Stomach (tissue), 9 donors: ENCODE results near the gene ZNF679. TPM values are rescaled to one million over a fixed set of nuclear protein-coding genes. Genes with fewer than 3 reads are reported as not detected.

Experiments
- DNase-seq, 2 donors: peaks; one replicate each; pipeline versions ENCODE4 v3.0.0 to v3.0.0-alpha.2; 2013 to 2019
- H3K27ac ChIP-seq, 5 donors: fragments of 200-600 bp in 4 of 5; sonication (generic) in 4 of 5; one replicate each; pipeline ENCODE4 v1.5.1; 2013 to 2019; ENCODE audit warnings: mild to moderate bottlenecking in 1 of 5, moderate library complexity in 1 of 5
- H3K27me3 ChIP-seq, 3 donors: fragments of 200-600 bp; sonication (generic); one replicate each; pipeline ENCODE4 v1.5.1; 2017 to 2019; ENCODE audit warnings: mixed run types in 1 of 3
- H3K36me3 ChIP-seq, 4 donors: fragments of 200-600 bp; sonication (generic); 1 replicate in 3 of 4; 2 replicates in 1 of 4; pipeline ENCODE4 v1.5.1; 2016 to 2019
- H3K4me1 ChIP-seq, 4 donors: fragments of 200-600 bp; sonication (generic); one replicate each; pipeline ENCODE4 v1.5.1; 2016 to 2019
- H3K4me3 ChIP-seq, 4 donors: fragments of 200-600 bp; sonication (generic) in 3 of 4; one replicate each; pipeline ENCODE4 v1.5.1; 2016 to 2019; ENCODE audit warnings: mild to moderate bottlenecking in 1 of 4
- H3K9me3 ChIP-seq, 4 donors: fragments of 200-600 bp; sonication (generic); one replicate each; pipeline ENCODE4 v1.5.1; 2016 to 2019
- CTCF ChIP-seq, 7 experiments: fragments of 450-650 bp in 4 of 7; fragments of 200-600 bp in 3 of 7; sonication (generic) in 3 of 7; IDR thresholded peaks; one replicate each; pipeline ENCODE4 v1.5.1; 2016 to 2019; ENCODE audit warnings: antibody characterized with exemption in 7 of 7, control low read depth in 2 of 7, mild to moderate bottlenecking in 1 of 7
- EP300 ChIP-seq: sonication (generic); formaldehyde crosslinking; IDR thresholded peaks from one replicate; pipeline ENCODE4 v1.6.1; 2017; ENCODE audit warnings: antibody characterized with exemption
- POLR2A ChIP-seq, 4 donors: fragments of 450-650 bp; IDR thresholded peaks; one replicate each; pipeline ENCODE4 v1.6.1; 2016; ENCODE audit warnings: antibody characterized with exemption in 4 of 4, control low read depth in 2 of 4, mild to moderate bottlenecking in 1 of 4, moderate library complexity in 1 of 4
- POLR2AphosphoS5 ChIP-seq, 3 donors: sonication (generic); formaldehyde crosslinking; IDR thresholded peaks; one replicate each; pipeline ENCODE4 v1.6.1; 2016; ENCODE audit warnings: antibody characterized with exemption in 3 of 3
- WGBS, 5 donors: extraction: QIAGEN DNeasy Blood & Tissue Kit in 3 of 5; methylation state at CpG; one replicate each; pipeline versions ENCODE4 v1.1.5 to v1.1.7; 2013 to 2018; 5-methylcytosine and 5-hydroxymethylcytosine counted together
- intact Hi-C: fragments of 100-400 bp; cut with DNase I; formaldehyde crosslinking; loops from one replicate; pipeline ENCODE4 v1.15.1; 2023; ENCODE audit warnings: low total_unique reads
- polyA plus RNA-seq, 3 donors: library from polyadenylated mRNA; stranded (reverse); fragments of 200-250 nt; gene quantifications; one replicate each; pipeline ENCODE4 v1.2.3, GENCODE V29; 2013
- total RNA-seq, 5 donors: library from RNA; depleted of rRNA; stranded (reverse); fragments of >200 nt; gene quantifications; one replicate each; pipeline versions ENCODE4 v1.1.0 to v1.2.3, GENCODE V29; 2014 to 2016
- donor health status: healthy with polysubstance abuse.
- donor health status: Bipolar disorder and iron deficiency.
- donor health status: healthy.

The ZNF679 gene
- total and polyA plus RNA-seq, 8 donors: not detected

DNA sequence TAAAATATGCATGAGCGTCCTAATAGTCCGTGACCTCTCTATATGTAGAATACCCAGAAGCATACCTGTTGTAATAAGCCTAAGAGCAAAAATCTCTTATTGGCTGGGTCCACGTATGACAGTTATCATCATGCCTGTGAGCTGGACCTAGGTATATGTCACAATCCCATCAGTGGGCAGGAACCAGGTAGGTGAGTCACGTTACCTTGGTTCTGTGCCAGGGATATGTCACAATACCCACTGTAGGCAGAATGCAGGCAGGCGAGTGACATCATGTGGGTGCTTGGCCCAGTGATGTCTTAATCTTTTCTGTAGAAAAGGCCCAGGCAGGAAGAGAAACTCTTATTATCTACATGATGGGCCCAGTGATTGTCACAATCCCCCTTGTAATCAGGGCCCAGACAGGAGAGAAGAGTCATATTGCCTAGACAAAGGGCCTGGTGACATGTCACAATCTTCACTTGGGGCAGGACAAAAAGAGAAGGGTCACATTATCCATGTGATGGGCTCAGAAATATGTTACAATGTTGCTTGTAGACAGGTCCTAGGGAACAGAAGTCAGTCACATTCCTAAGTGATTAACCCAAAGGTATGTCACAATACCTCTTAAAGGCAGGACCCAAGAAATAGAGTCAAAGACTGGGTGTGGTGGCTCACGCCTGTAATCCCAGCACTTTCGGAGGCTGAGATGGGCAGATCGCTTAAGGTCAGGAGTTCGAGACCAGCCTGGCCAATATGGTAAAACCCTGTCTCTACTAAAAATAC is 72.5 kb downstream of the ZNF679 start:
- 83 to 87% (median 86%) methylated on average over 8 to 9 of the region's 9 CpGs for WGBS, 5 donors
- no peaks in the 10 kb centered on the region for H3K9me3 ChIP-seq
- DNase-seq: no peak
- intact Hi-C loops: no loop called here
- H3K4me1 ChIP-seq: no peaks in the 10 kb centered on the region
- TF ChIP-seq POLR2AphosphoS5 (IDR thresholded peaks at IDR 0.05): no peak
- TF ChIP-seq EP300: no peak
- no peak for TF ChIP-seq POLR2A (IDR thresholded peaks at IDR 0.05)
- TF ChIP-seq CTCF (IDR thresholded peaks at IDR 0.05): no peak
- H3K4me3 ChIP-seq: no peak overlapping the region
- no peaks in the 10 kb centered on the region for H3K27me3 ChIP-seq
- H3K27ac ChIP-seq: no peak overlapping the region
- no peaks in the 10 kb centered on the region for H3K36me3 ChIP-seq

GRCh38 chr7:64307254-64308015 is 79.2 kb downstream of the ZNF679 start:
- intact Hi-C loops: no loop called here
- peak overlapping the region; percentile 73 to 88 (median 86) for H3K27ac ChIP-seq
- peak; percentile 92 to 97 for DNase-seq
- TF ChIP-seq POLR2AphosphoS5 (IDR thresholded peaks at IDR 0.05) (peak; percentile 61 to 91 (median 70)), POLR2A (IDR thresholded peaks at IDR 0.05) (no peak), CTCF (IDR thresholded peaks at IDR 0.05) (peak in 1 of 7 experiments; percentile 23), EP300 (no peak)
- peak overlapping the region; percentile 53 to 65 (median 58) for H3K4me3 ChIP-seq
- no peaks in the 10 kb centered on the region for H3K27me3 ChIP-seq
- WGBS, 5 donors: 2 to 8% (median 2%) methylated on average over 17 to 33 of the region's 33 CpGs
- no peaks in the 10 kb centered on the region for H3K36me3 ChIP-seq
- peaks cover 0 to 14% (median 8%) of the 10 kb centered on the region in 4 donors for H3K4me1 ChIP-seq
- H3K9me3 ChIP-seq: no peaks in the 10 kb centered on the region

DNA sequence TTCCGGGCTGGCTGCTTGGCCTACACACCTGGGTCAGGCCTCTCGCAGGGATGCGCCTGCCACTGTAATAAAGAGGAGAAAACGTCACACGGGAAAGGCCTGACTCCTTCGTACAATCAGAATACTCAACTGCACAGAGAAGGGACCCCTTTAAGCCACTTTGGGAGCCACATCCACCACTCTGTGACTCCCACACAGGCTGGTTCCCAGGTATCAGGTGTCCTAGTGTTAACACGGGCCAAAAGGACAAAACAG is 79.7 kb downstream of the ZNF679 start:
- no peak for DNase-seq
- WGBS, 5 donors: 29 to 51% (median 48%) methylated on average over 7 of the region's 7 CpGs
- TF ChIP-seq EP300 (no peak), POLR2A (IDR thresholded peaks at IDR 0.05) (no peak), POLR2AphosphoS5 (IDR thresholded peaks at IDR 0.05) (no peak), CTCF (IDR thresholded peaks at IDR 0.05) (no peak)
- peak overlapping the region; percentile 53 to 65 (median 58) for H3K4me3 ChIP-seq
- H3K4me1 ChIP-seq: peaks cover 0 to 14% (median 8%) of the 10 kb centered on the region in 4 donors
- no peaks in the 10 kb centered on the region for H3K36me3 ChIP-seq
- intact Hi-C loops: no loop called here
- peak overlapping the region; percentile 73 to 88 (median 86) for H3K27ac ChIP-seq
- no peaks in the 10 kb centered on the region for H3K9me3 ChIP-seq
- H3K27me3 ChIP-seq: no peaks in the 10 kb centered on the region

DNA sequence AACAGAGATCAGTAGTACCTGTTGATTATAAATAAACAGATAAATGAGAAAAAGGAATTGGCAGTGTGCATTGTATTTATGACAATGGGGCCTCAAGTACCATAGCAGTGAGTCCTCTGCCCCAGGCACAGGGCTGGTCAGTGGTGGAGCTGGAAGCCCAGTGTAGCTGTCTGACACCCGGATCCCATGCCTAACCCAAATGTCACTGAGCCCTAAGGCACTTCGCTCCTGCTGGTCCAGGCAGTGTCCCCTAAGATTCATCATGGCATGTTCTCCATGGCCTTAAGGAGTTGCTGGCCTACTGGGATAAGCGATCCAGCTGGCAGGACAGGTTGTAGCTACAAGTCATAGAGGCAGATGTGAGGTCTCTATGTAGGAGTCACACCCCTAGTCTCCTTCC is 82.2 kb downstream of the ZNF679 start:
- TF ChIP-seq POLR2A (IDR thresholded peaks at IDR 0.05): no peak
- no peak for TF ChIP-seq CTCF (IDR thresholded peaks at IDR 0.05)
- no peak for TF ChIP-seq POLR2AphosphoS5 (IDR thresholded peaks at IDR 0.05)
- TF ChIP-seq EP300: no peak
- Histone ChIP-seq H3K27ac (no peak overlapping the region), H3K27me3 (no peaks in the 10 kb centered on the region), H3K4me1 (peaks cover 10 to 34% (median 21%) of the 10 kb centered on the region in 4 donors), H3K9me3 (no peaks in the 10 kb centered on the region), H3K4me3 (no peak overlapping the region), H3K36me3 (no peaks in the 10 kb centered on the region)
- 61 to 97% (median 92%) methylated on average over 3 of the region's 3 CpGs for WGBS, 5 donors
- DNase-seq: no peak
- intact Hi-C loops: no loop called here
